ENCODE data around the gene CAT.
"Not testable (repeated sequence)": the region's sequence is repeated elsewhere in the genome, so short reads cannot be mapped to it uniquely, and the experiment has no call there.

The CAT gene

GRCh38 chr11:34417202-34417601, 21.5 kb upstream of the CAT start:
- Histone ChIP-seq H3K27me3 (no peaks in the 10 kb centered on the region), H3K36me3 (no peaks in the 10 kb centered on the region), H3K4me1 (no peaks in the 10 kb centered on the region), H3K4me3 (ENCODE audit: low read depth, low read length) (no peak overlapping the region), H3K9me3 (no peaks in the 10 kb centered on the region)
- no peak for TF ChIP-seq CTCF (IDR thresholded peaks at IDR 0.05; ENCODE audit: low read depth, low read length)
- no peak for DNase-seq

GRCh38 chr11:34419158-34419557, 19.6 kb upstream of the CAT start:
- TF ChIP-seq CTCF (IDR thresholded peaks at IDR 0.05; ENCODE audit: low read depth, low read length): no peak
- no peaks in the 10 kb centered on the region for H3K4me1 ChIP-seq
- no peaks in the 10 kb centered on the region for H3K27me3 ChIP-seq
- no peaks in the 10 kb centered on the region for H3K36me3 ChIP-seq
- no peak for DNase-seq
- no peak overlapping the region for H3K4me3 ChIP-seq (ENCODE audit: low read depth, low read length)
- no peaks in the 10 kb centered on the region for H3K9me3 ChIP-seq

- Histone ChIP-seq H3K9me3 (no peaks in the 10 kb centered on the region), H3K36me3 (no peaks in the 10 kb centered on the region), H3K4me1 (no peaks in the 10 kb centered on the region), H3K4me3 (ENCODE audit: low read depth, low read length) (no peak overlapping the region), H3K27me3 (no peaks in the 10 kb centered on the region)
- no peak for DNase-seq
- no peak for TF ChIP-seq CTCF (IDR thresholded peaks at IDR 0.05; ENCODE audit: low read depth, low read length)
Observed at GRCh38 chr11:34423300-34423699, 15.4 kb upstream of the CAT start.

- H3K9me3 ChIP-seq; H3K4me3 ChIP-seq (ENCODE audit: low read depth, low read length); DNase-seq; H3K36me3 ChIP-seq; H3K27me3 ChIP-seq; H3K4me1 ChIP-seq: not testable (repeated sequence)
Observed at GRCh38 chr11:34424826-34425225, 13.9 kb upstream of the CAT start.

- no peaks in the 10 kb centered on the region for H3K9me3 ChIP-seq
- no peaks in the 10 kb centered on the region for H3K36me3 ChIP-seq
- H3K4me1 ChIP-seq: no peaks in the 10 kb centered on the region
- no peak for TF ChIP-seq CTCF (IDR thresholded peaks at IDR 0.05; ENCODE audit: low read depth, low read length)
- no peak overlapping the region for H3K4me3 ChIP-seq (ENCODE audit: low read depth, low read length)
- no peak for DNase-seq
- no peaks in the 10 kb centered on the region for H3K27me3 ChIP-seq
Observed at GRCh38 chr11:34425360-34425759, 13.4 kb upstream of the CAT start.

- Histone ChIP-seq H3K9me3 (no peaks in the 10 kb centered on the region), H3K27me3 (no peaks in the 10 kb centered on the region), H3K4me3 (ENCODE audit: low read depth, low read length) (no peak overlapping the region), H3K36me3 (no peaks in the 10 kb centered on the region), H3K4me1 (no peaks in the 10 kb centered on the region)
- no peak for TF ChIP-seq CTCF (IDR thresholded peaks at IDR 0.05; ENCODE audit: low read depth, low read length)
- DNase-seq: no peak
Observed at GRCh38 chr11:34425867-34426266, 12.9 kb upstream of the CAT start.

GRCh38 chr11:34426766-34427185, 12.0 kb upstream of the CAT start:
- Histone ChIP-seq H3K4me3 (ENCODE audit: low read depth, low read length) (no peak overlapping the region), H3K9me3 (no peaks in the 10 kb centered on the region), H3K36me3 (no peaks in the 10 kb centered on the region), H3K27me3 (no peaks in the 10 kb centered on the region), H3K4me1 (no peaks in the 10 kb centered on the region)
- TF ChIP-seq CTCF (IDR thresholded peaks at IDR 0.05; ENCODE audit: low read depth, low read length): no peak
- DNase-seq: peak; percentile 19

All from BE2C (cell line).